Measurements from ENCODE around the gene MITF. TPM values are rescaled to one million over a fixed set of nuclear protein-coding genes. Genes with fewer than 3 reads are reported as not detected.

Gene MITF
- polyA plus RNA-seq, 4 donors, result 0.22 to 2.2 (median 1.6) TPM

- Histone ChIP-seq H3K27me3 (ENCODE audit: control insufficient read depth in 3 of 3, insufficient read depth in 3 of 3, low read length in 3 of 3) (peaks cover 0 to 4% (median 0%) of the 10 kb centered on the region in 3 donors), H3K27ac (ENCODE audit: low read depth in 1 of 3, low read length in 2 of 3) (no peak overlapping the region), H3K36me3 (ENCODE audit: control insufficient read depth in 3 of 3, insufficient read depth in 2 of 3, low read depth in 1 of 3, low read length in 3 of 3) (no peaks in the 10 kb centered on the region), H3K4me1 (ENCODE audit: control insufficient read depth in 3 of 3, insufficient read depth in 2 of 3, low read depth in 1 of 3, low read length in 2 of 3) (no peaks in the 10 kb centered on the region), H3K4me3 (ENCODE audit: low read depth in 1 of 3, low read length in 3 of 3) (no peak overlapping the region), H3K9me3 (ENCODE audit: control insufficient read depth in 2 of 2, insufficient read depth in 1 of 2, low read depth in 1 of 2, low read length in 1 of 2) (no peaks in the 10 kb centered on the region)
- FAIRE-seq (no peak), DNase-seq (no peak)
- 46 to 80% (median 67%) methylated on average over 2 of the region's 2 CpGs for WGBS, 3 donors
Measured at GRCh38 chr3:69746119-69746518, 6.9 kb downstream of the MITF start.

- H3K27me3 ChIP-seq (ENCODE audit: control insufficient read depth in 3 of 3, insufficient read depth in 3 of 3, low read length in 3 of 3), result no peaks in the 10 kb centered on the region
- no peak for DNase-seq
- peak overlapping the region in 1 of 3 donors; percentile 50 for H3K27ac ChIP-seq (ENCODE audit: low read depth in 1 of 3, low read length in 2 of 3)
- no peaks in the 10 kb centered on the region for H3K36me3 ChIP-seq (ENCODE audit: control insufficient read depth in 3 of 3, insufficient read depth in 2 of 3, low read depth in 1 of 3, low read length in 3 of 3)
- H3K4me3 ChIP-seq (ENCODE audit: low read depth in 1 of 3, low read length in 3 of 3), result no peak overlapping the region
- peaks cover 0 to 1% of the 10 kb centered on the region in 2 donors for H3K9me3 ChIP-seq (ENCODE audit: control insufficient read depth in 2 of 2, insufficient read depth in 1 of 2, low read depth in 1 of 2, low read length in 1 of 2)
- no peaks in the 10 kb centered on the region for H3K4me1 ChIP-seq (ENCODE audit: control insufficient read depth in 3 of 3, insufficient read depth in 2 of 3, low read depth in 1 of 3, low read length in 2 of 3)
- no peak for FAIRE-seq
- WGBS, 3 donors, result 60 to 74% (median 69%) methylated on average over 2 of the region's 2 CpGs
Measured at GRCh38 chr3:69747511-69748258, 8.4 kb downstream of the MITF start.

DNA sequence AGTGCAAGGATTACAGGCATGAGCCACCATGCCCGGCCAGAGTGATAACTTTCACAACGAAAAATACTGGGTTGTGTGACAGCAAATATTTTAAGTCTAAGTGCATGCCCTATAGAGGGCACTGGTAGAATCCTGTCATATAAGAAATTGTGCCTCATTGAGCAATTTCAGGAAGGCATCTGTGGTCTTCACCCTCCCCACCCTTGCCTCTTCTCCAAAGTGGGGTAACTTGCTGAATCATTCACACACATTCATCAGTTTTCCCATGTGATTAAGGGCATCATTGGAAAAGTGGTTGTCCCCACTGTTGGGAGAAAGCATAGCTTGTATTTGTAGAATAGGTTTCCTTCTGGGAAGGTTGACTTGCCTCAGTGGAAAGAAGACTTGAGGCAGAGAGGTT lies 9.2 kb downstream of the MITF start:
- no peak for DNase-seq
- Histone ChIP-seq H3K4me1 (ENCODE audit: control insufficient read depth in 3 of 3, insufficient read depth in 2 of 3, low read depth in 1 of 3, low read length in 2 of 3) (no peaks in the 10 kb centered on the region), H3K27me3 (ENCODE audit: control insufficient read depth in 3 of 3, insufficient read depth in 3 of 3, low read length in 3 of 3) (no peaks in the 10 kb centered on the region), H3K36me3 (ENCODE audit: control insufficient read depth in 3 of 3, insufficient read depth in 2 of 3, low read depth in 1 of 3, low read length in 3 of 3) (no peaks in the 10 kb centered on the region), H3K4me3 (ENCODE audit: low read depth in 1 of 3, low read length in 3 of 3) (no peak overlapping the region), H3K9me3 (ENCODE audit: control insufficient read depth in 2 of 2, insufficient read depth in 1 of 2, low read depth in 1 of 2, low read length in 1 of 2) (peaks cover 0 to 9% of the 10 kb centered on the region in 2 donors), H3K27ac (ENCODE audit: low read depth in 1 of 3, low read length in 2 of 3) (no peak overlapping the region)
- no peak for FAIRE-seq
- 71 to 82% (median 71%) methylated on average over 2 of the region's 2 CpGs for whole genome bisulfite sequencing, 3 donors

DNA sequence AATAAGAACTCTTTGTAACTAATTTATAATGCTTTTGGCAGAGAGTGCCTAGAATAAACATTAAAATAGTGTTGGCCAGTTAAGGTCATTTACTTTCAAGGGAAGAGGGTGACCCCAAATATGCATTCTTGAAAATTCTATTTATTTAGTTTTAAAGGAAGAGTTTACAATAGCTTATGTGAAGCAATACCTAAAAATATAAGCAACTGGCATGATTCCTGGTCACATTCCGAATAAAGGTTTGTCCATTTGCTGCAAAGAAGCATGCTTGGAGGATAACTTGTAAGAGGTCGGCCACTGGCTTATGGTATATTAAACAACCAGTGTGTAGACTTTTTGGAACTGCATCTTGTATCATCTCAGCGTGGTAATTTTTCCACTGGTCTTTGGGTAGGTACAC lies 10.2 kb downstream of the MITF start:
- H3K36me3 ChIP-seq (ENCODE audit: control insufficient read depth in 3 of 3, insufficient read depth in 2 of 3, low read depth in 1 of 3, low read length in 3 of 3), result no peaks in the 10 kb centered on the region
- 77 to 88% (median 87%) methylated on average over 3 of the region's 3 CpGs for WGBS, 3 donors
- no peak overlapping the region for H3K27ac ChIP-seq (ENCODE audit: low read depth in 1 of 3, low read length in 2 of 3)

DNA sequence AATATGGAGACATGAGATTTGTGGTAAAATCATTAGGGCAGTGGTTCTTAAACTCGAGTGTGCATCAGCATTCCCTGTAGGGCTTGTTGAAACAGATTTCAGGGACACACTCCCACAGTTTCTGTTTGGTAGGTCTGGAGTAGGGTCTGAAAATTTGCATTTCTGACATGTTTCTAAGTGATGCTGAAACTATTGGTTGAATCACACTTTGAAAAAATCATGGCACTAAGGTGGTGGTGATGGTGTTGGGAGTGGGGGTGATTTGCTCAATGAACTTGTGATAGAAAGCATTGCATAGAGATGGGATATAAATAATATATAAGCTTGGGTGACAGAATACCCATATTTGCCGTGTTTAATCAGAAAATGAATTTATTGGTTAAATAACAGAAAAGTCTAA lies 11.3 kb downstream of the MITF start:
- DNase-seq (no peak), FAIRE-seq (no peak)
- Histone ChIP-seq H3K9me3 (ENCODE audit: control insufficient read depth in 2 of 2, insufficient read depth in 1 of 2, low read depth in 1 of 2, low read length in 1 of 2) (peaks cover 0 to 9% of the 10 kb centered on the region in 2 donors), H3K27ac (ENCODE audit: low read depth in 1 of 3, low read length in 2 of 3) (no peak overlapping the region), H3K4me1 (ENCODE audit: control insufficient read depth in 3 of 3, insufficient read depth in 2 of 3, low read depth in 1 of 3, low read length in 2 of 3) (no peaks in the 10 kb centered on the region), H3K36me3 (ENCODE audit: control insufficient read depth in 3 of 3, insufficient read depth in 2 of 3, low read depth in 1 of 3, low read length in 3 of 3) (no peaks in the 10 kb centered on the region), H3K4me3 (ENCODE audit: low read depth in 1 of 3, low read length in 3 of 3) (no peak overlapping the region), H3K27me3 (ENCODE audit: control insufficient read depth in 3 of 3, insufficient read depth in 3 of 3, low read length in 3 of 3) (no peaks in the 10 kb centered on the region)
- WGBS, 3 donors, result 69 to 83% (median 77%) methylated on average over 2 of the region's 2 CpGs

More for the DNA sequence above, 10.2 kb downstream of the MITF start:
- DNase-seq (no peak), FAIRE-seq (no peak)
- peaks cover 0 to 9% of the 10 kb centered on the region in 2 donors for H3K9me3 ChIP-seq (ENCODE audit: control insufficient read depth in 2 of 2, insufficient read depth in 1 of 2, low read depth in 1 of 2, low read length in 1 of 2)
- H3K4me1 ChIP-seq (ENCODE audit: control insufficient read depth in 3 of 3, insufficient read depth in 2 of 3, low read depth in 1 of 3, low read length in 2 of 3), result no peaks in the 10 kb centered on the region
- no peaks in the 10 kb centered on the region for H3K27me3 ChIP-seq (ENCODE audit: control insufficient read depth in 3 of 3, insufficient read depth in 3 of 3, low read length in 3 of 3)
- no peak overlapping the region for H3K4me3 ChIP-seq (ENCODE audit: low read depth in 1 of 3, low read length in 3 of 3)

DNA sequence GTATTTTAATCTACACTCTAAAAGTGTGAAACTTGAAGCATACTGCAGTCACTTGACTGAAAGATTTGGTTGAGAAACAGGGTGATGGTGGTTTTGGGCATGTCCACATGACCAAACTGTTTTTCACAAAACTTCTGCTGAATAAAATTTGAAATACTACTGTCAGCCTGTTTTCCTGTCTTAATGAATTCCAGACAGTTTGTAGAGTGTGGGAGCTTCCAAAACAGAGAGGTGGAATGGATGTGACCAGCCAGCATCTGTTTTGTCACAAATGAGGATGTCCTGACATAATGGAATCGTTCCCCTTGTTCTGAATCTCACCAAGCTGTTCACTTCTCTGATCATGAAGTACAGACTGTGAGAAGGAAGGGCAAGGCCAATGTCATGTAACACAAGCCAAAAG lies 11.8 kb downstream of the MITF start:
- H3K4me3 ChIP-seq (ENCODE audit: low read depth in 1 of 3, low read length in 3 of 3), result no peak overlapping the region
- peaks cover 0 to 9% of the 10 kb centered on the region in 2 donors for H3K9me3 ChIP-seq (ENCODE audit: control insufficient read depth in 2 of 2, insufficient read depth in 1 of 2, low read depth in 1 of 2, low read length in 1 of 2)
- H3K36me3 ChIP-seq (ENCODE audit: control insufficient read depth in 3 of 3, insufficient read depth in 2 of 3, low read depth in 1 of 3, low read length in 3 of 3), result no peaks in the 10 kb centered on the region
- FAIRE-seq, result no peak
- WGBS, 3 donors, result 75 to 79% (median 76%) methylated on average over 1 of the region's 1 CpG
- H3K27me3 ChIP-seq (ENCODE audit: control insufficient read depth in 3 of 3, insufficient read depth in 3 of 3, low read length in 3 of 3), result no peaks in the 10 kb centered on the region
- H3K27ac ChIP-seq (ENCODE audit: low read depth in 1 of 3, low read length in 2 of 3), result no peak overlapping the region
- no peak for DNase-seq
- H3K4me1 ChIP-seq (ENCODE audit: control insufficient read depth in 3 of 3, insufficient read depth in 2 of 3, low read depth in 1 of 3, low read length in 2 of 3), result no peaks in the 10 kb centered on the region

DNA sequence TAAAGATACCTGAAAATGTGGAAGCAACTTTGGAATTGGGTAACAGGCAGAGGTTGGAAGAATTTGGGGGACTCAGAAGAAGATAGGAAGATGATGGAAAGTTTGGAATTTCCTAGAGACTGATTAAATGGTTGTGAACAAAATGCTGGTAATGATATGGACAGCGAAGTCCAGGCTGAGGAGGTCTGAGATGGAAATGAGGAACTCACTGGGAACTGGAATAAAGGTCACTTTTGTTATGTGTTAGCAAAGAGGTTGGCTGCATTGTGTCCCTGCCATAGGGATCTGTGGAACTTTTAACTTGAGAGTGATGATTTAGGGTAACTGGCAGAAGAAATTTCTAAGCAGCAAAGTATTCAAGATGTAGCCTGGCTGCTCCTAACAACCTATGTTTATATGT lies 13.0 kb downstream of the MITF start:
- Histone ChIP-seq H3K4me1 (ENCODE audit: control insufficient read depth in 3 of 3, insufficient read depth in 2 of 3, low read depth in 1 of 3, low read length in 2 of 3) (no peaks in the 10 kb centered on the region), H3K36me3 (ENCODE audit: control insufficient read depth in 3 of 3, insufficient read depth in 2 of 3, low read depth in 1 of 3, low read length in 3 of 3) (no peaks in the 10 kb centered on the region), H3K9me3 (ENCODE audit: control insufficient read depth in 2 of 2, insufficient read depth in 1 of 2, low read depth in 1 of 2, low read length in 1 of 2) (peaks cover 0 to 9% of the 10 kb centered on the region in 2 donors), H3K4me3 (ENCODE audit: low read depth in 1 of 3, low read length in 3 of 3) (no peak overlapping the region), H3K27me3 (ENCODE audit: control insufficient read depth in 3 of 3, insufficient read depth in 3 of 3, low read length in 3 of 3) (no peaks in the 10 kb centered on the region), H3K27ac (ENCODE audit: low read depth in 1 of 3, low read length in 2 of 3) (no peak overlapping the region)
- 42 to 82% (median 53%) methylated on average over 1 of the region's 1 CpG for WGBS, 3 donors
- FAIRE-seq (no peak), DNase-seq (no peak)

GRCh38 chr3:69753179-69753775 lies 14.0 kb downstream of the MITF start:
- no peaks in the 10 kb centered on the region for H3K4me1 ChIP-seq (ENCODE audit: control insufficient read depth in 3 of 3, insufficient read depth in 2 of 3, low read depth in 1 of 3, low read length in 2 of 3)
- H3K4me3 ChIP-seq (ENCODE audit: low read depth in 1 of 3, low read length in 3 of 3), result no peak overlapping the region

More at GRCh38 chr3:69753179-69753775, 14.0 kb downstream of the MITF start:
- H3K9me3 ChIP-seq (ENCODE audit: control insufficient read depth in 2 of 2, insufficient read depth in 1 of 2, low read depth in 1 of 2, low read length in 1 of 2), result peaks cover 0 to 9% of the 10 kb centered on the region in 2 donors
- H3K36me3 ChIP-seq (ENCODE audit: control insufficient read depth in 3 of 3, insufficient read depth in 2 of 3, low read depth in 1 of 3, low read length in 3 of 3), result no peaks in the 10 kb centered on the region
- FAIRE-seq (no peak), DNase-seq (no peak)
- no peak overlapping the region for H3K27ac ChIP-seq (ENCODE audit: low read depth in 1 of 3, low read length in 2 of 3)
- H3K27me3 ChIP-seq (ENCODE audit: control insufficient read depth in 3 of 3, insufficient read depth in 3 of 3, low read length in 3 of 3), result no peaks in the 10 kb centered on the region
